Islet of Langerhans (tissue), 1 donor: ENCODE measurements around the gene AGPAT1.
A peak's percentile ranks its signal among the peaks of the same experiment; 100 is the strongest.
"Not testable (repeated sequence)": the region's sequence is repeated elsewhere in the genome, so short reads cannot be mapped to it uniquely, and the experiment has no call there.

ENCODE experiments used
- FAIRE-seq: peaks from one replicate; lab custom pipeline; 2011; peaks lifted over from hg19 to GRCh38; lab: Jason Lieb, UNC

AGPAT1 gene

DNA sequence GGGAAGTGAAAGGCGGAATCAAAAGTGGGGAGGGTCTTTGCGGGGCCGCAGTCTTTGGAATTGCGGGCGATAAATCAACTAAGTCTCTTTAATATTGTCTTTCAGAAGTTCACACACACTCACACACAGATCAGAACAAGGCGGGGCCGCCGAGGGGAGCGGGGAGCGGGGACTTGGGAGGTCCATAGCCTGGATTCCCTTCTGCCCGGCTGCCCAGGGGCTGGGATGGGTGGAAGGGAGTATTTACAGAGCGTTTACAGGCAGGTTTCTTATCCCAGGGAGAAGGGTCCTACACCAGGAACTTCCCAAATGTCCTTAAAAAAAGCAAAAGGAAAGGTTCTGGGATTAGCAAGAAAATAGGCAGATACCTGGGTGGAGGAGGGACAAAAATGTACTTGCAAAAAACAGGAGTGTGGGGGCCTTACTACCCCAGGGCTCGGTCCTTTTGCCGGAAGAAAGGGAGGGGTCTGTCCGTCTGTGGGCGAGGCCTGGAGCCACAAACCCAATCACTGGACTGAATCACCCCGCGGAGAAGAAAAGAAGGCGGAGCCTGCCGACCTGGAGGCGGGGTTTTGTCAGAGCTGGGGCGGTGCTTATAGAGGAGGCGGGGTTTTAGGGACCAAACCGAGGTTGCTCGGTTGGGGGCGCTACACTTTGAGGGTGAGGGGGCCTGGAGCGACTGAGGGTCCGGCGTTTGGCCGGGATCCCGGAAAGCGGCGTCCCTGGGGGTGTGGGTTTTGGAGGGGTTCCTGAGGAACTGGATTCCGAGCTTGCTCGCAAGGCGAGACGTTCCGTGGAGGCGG lies 27.4 kb downstream of the AGPAT1 start:
- no peak for FAIRE-seq

DNA sequence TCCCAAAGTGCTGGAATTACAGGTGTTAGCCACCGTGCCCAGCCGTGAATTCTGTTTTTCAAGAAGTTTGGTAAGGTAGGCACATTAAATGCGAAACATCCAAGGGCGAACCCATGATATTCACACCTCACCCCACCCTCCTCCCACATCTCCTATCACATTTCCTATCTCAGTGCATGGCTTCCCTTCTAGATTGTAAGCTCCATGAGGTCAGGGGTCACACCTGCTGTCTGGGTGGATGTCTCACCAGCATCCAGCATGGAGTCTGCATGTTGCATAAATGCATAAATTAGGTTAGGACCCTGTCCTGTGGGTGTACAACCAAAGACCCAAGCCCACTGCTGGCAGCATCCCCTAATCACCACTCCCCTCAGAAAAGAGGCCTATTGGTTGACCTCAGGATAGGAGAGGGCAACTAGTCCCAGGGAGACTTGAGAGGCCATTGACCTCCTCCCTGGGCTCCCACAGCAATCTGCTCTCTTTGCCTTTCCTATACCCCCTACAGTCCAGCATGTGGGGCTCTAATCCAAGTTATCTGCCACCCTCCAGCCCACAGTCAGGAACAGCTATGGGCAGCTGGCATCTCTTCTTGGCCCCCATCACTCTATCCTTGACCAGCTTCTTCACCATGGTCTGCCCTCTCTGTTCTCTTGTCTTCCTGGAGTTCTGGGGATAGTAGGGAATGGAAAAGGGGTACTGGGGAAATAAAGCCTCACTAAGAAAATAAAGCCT lies 28.3 kb downstream of the AGPAT1 start:
- FAIRE-seq: no peak

DNA sequence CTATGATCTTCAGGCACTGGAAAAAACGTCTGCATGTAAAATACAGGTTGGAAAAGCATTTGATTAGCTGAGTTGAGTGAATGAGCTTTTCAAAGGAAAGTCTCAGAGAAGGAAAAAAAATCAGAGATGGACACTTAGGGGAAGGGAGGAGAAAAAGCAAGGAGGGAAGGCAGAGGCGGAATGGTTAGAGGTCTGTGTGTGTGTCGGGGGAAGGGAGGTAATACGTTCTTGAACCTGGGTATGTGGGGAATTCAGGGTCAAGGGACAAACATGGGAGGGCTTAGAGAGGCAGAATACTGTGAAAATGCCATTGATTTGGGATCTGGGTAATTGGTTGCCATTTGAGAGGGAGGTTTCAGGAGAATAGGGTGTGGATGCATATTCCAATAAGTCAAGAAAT lies 29.2 kb downstream of the AGPAT1 start:
- no peak for FAIRE-seq

DNA sequence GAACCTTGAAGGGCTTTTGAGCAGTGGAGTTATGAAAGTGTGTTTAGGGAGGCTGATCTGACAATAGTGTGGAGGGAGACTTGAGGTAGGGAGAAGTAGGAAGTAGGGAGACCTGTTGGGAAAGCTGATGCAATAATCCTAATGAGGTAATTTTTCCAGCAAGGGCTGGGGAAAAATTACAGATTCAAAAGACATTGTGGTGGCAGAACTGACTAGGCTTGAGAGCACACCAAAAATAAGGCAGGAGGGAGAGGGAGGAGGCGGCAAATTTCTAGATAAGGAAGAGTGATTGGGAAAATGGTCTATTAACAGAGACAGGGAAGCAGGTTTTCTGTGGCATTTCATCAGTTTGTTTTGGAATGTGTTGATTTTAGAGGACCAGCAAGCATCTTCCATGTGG lies 29.6 kb downstream of the AGPAT1 start:
- no peak for FAIRE-seq

DNA sequence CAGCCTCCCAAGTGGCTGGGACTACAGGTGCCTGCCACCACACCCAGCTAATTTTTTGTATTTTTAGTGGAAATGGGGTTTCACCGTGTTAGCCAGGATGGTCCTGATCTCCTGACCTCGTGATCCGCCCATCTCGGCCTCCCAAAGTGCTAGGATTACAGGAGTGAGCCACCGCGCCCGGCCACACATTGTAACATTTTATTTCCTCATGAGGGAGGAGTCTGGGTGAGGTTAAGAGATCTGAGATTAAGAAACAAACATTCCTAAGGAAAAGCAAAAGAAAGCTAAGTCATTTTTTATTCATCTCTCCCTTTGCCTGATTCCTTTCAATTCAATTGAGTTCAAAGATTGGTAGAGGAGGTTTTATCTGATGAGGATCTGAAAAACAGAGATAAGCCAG lies 31.6 kb downstream of the AGPAT1 start:
- not testable (repeated sequence) for FAIRE-seq

DNA sequence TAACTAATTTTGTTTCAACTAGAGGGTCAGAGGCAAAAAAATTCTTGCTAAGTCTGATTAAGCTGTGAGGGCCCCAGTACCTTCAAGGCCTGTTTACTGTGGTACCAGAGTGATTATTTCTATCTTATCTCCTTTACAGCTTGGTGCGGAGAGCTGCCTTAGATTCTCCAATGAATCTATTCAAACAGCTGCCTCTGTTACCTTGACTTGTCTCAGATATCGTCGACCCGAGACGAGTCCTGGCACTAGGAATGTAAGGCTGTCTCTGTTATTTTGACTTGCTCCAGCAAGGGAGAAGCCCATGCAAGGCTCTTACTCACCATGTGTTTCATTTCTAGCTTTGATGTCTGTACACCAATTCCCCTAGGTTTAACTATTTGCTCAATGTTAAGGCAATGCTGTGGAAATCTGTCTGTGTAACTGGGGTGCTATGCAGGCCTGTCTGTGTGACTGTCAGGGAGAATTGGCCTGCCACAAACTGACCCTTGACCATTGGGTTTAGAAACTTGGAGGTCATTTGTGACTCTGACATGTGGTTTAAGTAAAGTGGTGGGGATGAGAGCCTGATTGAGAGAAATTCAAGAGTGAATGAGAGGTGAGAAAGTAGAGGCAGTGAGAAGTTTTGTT lies 35.4 kb downstream of the AGPAT1 start:
- FAIRE-seq: no peak

DNA sequence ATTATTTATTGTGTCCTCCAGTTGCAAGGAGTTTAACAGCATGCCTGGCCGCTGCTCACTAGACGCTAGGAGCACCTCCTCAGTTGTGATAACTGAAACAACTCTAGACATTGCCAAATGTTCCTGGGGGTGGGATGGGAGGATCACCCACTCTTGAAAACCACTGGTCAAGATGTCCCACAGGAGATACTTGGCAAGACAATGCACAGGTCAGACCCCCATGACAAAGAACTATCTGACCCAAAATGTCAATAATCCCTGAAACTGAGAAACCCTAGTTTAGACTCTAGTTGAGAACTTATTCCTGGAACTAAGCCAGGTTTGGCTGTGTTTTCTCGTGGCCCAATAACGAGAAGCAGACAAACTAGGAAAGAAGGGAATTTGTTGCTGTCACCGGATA lies 36.3 kb downstream of the AGPAT1 start:
- no peak for FAIRE-seq

DNA sequence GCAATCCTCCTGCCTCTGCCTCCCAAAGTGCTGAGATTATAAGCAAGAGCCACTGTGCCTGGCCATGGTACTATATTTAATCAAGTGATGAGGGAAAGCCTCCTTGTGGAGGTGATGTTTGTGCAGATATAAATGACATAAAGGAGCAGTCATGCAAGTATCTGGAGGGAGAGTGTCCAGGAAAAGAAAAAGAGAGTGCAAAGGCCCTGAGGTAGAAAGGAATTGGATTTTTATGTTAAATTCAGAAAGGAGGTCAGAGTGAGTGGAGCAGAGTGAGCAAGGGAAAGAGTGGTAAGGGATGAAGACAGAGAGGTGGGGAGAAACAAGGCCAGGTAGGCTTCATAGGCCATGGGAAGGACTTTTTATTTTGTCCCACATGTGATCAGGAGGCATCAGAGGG lies 38.4 kb downstream of the AGPAT1 start:
- no peak for FAIRE-seq

DNA sequence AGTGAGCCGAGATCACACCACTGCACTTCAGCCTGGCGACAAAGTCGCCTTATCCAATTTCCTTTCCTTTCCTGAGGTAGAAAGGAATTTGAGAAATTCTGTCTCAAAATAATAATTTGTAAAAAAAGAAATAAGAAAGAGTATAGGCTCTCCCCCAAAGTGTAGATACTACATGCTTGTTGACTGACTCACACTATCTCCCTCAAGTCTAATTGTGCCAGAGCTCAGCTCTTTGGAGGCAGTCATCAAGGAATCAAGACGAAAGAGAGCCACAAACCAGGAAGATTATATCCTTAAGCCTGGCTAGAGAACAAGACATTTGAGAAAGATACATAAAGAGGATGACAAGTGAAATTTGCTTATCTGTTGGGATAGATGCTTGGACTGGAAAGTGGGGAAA lies 42.1 kb downstream of the AGPAT1 start:
- FAIRE-seq: no peak

DNA sequence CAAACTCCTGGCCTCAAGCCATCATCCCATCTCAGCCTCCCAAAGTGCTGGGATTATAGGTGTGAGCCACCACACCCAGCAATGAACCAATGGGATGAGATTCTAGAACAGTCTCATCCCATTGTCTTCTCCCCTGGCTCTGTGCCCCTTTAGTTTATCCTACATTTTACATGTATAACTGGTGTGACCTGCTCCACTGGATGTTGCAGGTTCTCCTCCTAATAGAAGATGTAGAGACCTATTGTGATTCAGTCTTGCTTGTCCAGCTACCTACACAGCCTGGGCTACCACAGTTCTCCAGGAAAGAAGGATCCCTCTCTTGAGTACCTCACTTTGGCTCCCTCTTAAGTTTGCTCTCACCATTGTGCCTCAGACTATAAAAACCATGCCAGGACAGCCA lies 43.8 kb downstream of the AGPAT1 start:
- FAIRE-seq: no peak

DNA sequence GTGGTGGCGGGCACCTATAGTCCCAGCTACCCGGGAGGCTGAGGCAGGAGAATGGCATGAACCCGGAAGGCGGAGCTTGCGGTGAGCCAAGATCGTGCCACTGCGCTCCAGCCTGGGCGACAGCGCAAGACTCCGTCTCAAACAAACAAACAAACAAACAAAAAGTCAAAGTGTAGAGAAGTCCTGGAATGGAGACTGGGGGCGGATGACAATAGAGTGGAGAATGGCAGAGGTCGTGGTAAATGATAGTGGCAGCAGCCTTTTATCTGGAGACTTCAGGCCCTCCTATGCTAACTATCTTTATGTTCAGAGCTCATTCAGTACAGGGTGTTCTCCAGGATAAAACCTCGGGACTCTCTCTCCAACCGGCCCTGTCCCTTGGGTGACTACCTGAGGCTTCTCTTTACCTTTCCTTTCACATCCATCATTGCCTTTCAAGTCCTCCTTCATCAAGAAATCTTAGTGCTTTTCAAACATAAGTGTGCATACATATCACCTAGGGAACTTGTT lies 44.4 kb downstream of the AGPAT1 start:
- FAIRE-seq: no peak

DNA sequence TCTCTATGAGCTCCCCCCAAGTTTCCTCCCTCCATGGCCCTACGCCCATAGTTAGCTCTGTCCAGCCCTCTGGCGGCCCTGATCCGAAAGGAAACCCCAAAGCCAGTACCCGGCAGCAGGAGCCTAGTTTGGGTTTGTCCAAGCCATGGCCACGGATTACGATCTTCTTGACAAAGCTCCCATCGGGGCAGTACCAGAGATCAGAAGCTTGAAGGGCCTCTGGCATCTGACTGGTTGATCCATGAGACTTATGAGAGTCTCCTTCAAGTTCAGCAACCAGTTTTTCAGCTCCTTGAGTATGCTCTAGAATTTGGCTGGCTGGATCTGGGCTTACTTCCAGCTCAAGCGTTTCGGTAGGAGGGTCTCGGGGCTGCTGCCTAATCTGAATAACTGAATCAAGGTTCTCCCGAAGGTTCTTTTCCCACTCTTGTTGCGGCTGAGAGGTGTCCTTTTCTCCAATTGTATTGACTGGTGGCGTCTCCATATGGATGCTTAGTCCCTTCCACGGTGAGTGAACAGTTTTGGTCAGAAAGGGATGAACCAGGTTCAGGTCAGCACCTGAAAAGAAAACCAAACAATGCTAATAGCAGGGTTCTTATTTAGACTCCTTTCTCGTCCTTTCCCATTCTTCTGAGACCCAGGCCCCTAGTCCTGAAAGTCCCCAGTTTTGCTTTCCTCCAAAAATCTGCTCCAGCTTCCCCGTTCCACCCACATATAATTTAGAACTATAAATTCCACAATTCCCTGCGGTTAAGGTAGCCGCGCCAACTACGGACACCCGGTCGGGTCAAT lies 46.4 kb downstream of the AGPAT1 start:
- no peak for FAIRE-seq

DNA sequence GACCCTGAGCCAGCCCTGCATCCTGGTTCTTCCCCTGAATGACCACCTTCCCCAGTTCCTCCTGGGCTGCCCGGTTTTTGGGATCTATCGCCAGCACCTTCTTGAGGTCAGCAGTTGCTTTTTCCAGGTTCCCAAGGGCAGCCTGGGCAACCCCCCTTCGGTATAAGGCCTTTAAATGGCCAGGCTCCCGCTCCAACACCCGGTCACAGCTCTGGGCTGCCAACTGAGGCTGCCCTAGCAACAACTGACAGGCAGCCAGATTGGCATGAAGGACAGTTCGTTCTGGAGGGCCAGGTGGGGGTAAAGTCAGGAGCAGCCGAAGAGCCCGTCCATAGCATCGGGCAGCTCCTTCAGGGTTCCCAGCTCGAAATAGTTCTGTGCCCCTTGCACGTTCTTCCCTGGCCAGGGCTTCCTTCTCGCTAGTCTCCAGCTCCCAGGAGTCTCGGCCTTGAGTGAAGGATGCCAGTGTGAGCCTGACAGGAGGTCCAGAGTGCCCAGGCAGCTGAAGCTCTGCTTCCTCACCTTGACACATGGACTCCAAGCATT lies 47.1 kb downstream of the AGPAT1 start:
- no peak for FAIRE-seq

DNA sequence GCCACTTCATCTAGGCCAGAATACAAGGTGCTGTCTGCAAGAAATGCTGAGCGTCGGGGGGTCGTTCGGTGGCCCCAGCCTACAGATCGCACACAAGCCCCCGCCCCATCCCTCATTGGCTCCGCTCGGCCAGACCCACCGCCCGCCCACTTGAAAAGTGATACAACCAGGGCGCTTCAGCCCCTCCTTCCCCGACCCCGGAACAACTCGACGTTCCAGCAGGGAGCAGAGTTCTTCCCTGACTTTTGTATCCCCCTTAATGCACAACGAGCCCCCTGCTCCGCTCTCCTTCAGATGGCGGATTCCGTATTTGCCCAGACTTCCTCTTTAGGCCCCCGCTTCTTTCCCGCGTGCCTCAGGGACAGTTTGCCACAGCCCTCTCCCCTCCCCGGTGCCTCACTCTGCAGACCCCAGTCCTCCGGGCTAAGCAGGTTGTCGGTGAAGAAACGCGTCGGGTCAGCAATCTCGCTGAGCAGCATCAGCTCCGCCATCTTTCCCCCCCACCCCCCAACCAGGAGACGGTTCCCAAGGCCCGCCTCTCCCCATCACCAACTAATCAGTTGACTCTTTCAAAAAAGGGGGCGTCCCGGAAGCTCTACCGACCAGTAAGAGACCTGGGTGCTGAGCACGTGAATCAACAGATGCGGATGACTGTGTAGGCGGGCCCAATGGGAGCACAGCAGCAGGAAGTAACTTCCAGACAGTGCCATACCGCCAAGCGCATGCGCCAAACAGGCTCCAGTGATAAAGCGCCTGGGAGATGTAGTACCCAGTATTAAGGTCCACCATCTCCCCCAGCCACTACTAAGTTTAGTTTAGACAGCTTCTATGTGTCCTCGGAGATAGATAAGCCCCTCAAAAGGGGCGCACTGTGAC lies 47.9 kb downstream of the AGPAT1 start, which contains the start of gene ATF6B:
Gene ATF6B, minus strand, starts transcription at position 530 of the 876 bp plus-strand sequence. Its CDS starts 39 bp downstream, at position 491.
- FAIRE-seq: peak; percentile 21

DNA sequence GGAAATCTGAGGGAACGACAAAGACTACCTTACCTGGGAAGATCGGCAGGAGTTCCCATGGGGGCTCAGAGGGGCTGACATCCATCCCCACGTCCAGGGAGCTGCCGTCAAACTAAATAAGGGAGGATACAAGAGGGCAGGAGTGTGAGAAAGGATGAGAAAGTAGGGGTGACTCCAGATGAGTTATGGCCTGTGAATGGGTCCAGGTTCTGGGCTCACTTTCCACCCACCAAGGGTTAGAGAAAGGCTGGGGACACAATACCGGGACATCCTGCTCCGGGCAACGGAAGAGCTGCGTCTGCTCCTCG lies 48.5 kb downstream of the AGPAT1 start:
- FAIRE-seq: no peak

DNA sequence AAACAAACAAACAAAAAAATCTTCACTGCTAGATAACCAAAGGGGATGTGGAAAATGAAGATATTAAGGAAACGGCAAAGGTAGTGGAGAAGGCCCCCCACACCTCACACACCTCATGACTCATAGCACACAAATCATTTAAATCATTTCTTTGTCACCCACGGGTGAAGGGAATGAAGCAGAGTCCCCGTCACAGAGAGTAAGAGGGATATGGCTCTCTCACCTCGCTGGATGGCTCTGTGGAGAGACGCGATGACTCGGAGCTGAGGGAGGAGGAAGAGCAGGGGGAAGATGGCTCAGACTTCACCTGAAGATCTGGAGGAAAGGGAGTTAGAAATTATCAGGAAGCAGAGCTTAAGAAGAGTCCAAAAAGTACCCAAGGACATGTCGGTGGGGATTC lies 49.0 kb downstream of the AGPAT1 start:
- FAIRE-seq: no peak

DNA sequence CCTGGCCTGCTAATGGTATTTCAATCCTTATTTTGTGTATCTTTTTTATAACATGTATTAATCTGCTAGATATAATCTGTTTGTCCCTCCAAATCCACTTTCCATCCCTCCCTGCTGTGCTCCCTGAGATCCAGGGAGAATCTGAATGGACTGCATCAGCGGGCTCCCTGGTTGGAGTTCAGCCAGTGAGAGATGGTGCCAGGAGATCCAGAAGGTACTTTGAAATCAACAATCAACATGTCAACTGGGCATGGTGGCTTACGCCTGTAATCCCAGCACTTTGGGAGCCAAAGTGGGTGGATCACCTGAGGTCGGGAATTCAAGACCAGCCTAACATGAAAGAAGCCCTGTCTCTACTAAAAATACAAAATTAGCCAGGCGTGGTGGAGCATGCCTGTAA lies 52.2 kb downstream of the AGPAT1 start:
- FAIRE-seq: no peak

DNA sequence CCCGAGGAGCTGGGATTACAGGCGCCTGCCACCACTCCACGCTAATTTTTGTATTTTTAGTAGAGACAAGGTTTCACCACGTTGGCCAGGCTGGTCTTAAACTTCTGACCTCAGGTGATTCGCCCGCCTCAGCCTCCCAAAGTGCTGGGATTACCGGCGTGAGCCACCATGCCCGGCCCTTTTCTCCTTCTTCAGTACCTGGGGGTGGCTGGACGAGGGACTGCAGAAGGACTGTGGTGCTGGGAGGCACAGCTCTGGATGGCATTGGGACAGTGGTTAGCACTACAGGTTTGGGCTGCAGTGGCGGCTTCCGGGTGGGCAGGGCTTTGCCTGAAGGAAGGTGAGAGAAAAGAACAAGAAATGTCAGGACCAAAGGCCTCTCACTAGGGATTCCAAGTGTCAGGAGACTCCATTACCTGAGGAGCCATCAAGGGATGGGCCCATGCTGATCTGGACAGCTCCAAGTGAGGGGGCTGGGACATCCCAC lies 55.3 kb downstream of the AGPAT1 start:
- no peak for FAIRE-seq

DNA sequence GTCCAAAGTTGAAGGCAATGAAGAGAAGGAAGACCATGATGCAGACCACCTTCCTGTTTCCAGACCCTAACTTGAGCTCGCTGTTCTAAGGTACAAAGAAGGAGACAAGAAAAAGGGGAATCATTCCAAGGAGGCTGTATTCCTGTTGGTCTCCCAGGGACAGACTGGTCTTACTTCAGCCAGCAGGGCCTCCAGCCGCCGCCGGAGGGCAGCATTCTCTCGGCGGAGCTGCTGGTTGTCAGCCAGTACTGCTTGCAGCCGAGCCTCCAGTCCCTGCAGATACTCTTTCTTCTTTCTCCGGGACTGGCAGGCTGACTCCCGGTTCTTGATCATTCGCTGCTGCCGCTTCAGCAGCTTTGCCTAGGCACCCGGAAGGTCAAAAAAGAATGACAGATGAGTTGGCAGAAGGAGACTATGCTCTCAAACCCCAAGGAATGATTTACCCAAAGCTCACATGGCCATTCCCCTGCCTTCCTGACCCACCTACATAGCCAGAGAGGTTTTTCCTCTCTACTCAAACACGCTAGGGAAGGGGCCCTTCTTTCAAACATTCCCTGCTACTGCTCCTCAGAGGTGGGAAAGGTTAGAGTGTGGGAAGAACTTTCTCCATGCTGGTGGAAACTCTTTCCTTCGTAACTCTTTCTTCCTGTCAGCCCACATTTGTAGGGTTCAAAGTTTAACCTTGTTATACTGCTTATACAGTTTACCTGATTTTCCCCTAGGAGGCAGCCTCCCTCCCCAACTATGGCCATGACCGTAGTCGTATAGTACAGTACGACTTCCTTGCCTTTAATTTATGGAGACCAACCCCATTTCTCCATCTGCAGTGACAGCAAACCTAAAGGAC lies 56.9 kb downstream of the AGPAT1 start:
- no peak for FAIRE-seq
